Measurements from ENCODE around the gene COL17A1. TPM values are rescaled to one million over a fixed set of nuclear protein-coding genes. Genes with fewer than 3 reads are reported as not detected.

Gene COL17A1
- total RNA-seq, 1 experiment from 2014 or later = 514 TPM

- peaks cover 92% of the 10 kb centered on the region for H3K36me3 Mint-ChIP-seq (ENCODE audit: insufficient read depth, unreplicated experiment)
- DNase-seq (ENCODE audit: unreplicated experiment) = no peak
- H3K9me3 Mint-ChIP-seq (ENCODE audit: unreplicated experiment) = no peaks in the 10 kb centered on the region
- H3K4me3 Mint-ChIP-seq (ENCODE audit: unreplicated experiment) = no peak overlapping the region
- H3K27me3 Mint-ChIP-seq (ENCODE audit: insufficient read depth, unreplicated experiment) = no peaks in the 10 kb centered on the region
- ChIA-PET CTCF (interaction anchor here (1.1 kb wide), 3 partner anchors 13 to 83 kb away, joined by 3 to 4 read pairs (median 3); no protein-coding TSS in a partner anchor), POLR2A (interaction anchor here (0.5 to 1.8 kb wide), 6 partner anchors 10 to 79 kb away, joined by 3 to 6 read pairs (median 4); no protein-coding TSS in a partner anchor)
- H3K27ac Mint-ChIP-seq (ENCODE audit: low read depth, unreplicated experiment) = no peak overlapping the region
- no TSS peak for BruUV-seq (replicated peaks)
- TF ChIP-seq, protein P1, sequence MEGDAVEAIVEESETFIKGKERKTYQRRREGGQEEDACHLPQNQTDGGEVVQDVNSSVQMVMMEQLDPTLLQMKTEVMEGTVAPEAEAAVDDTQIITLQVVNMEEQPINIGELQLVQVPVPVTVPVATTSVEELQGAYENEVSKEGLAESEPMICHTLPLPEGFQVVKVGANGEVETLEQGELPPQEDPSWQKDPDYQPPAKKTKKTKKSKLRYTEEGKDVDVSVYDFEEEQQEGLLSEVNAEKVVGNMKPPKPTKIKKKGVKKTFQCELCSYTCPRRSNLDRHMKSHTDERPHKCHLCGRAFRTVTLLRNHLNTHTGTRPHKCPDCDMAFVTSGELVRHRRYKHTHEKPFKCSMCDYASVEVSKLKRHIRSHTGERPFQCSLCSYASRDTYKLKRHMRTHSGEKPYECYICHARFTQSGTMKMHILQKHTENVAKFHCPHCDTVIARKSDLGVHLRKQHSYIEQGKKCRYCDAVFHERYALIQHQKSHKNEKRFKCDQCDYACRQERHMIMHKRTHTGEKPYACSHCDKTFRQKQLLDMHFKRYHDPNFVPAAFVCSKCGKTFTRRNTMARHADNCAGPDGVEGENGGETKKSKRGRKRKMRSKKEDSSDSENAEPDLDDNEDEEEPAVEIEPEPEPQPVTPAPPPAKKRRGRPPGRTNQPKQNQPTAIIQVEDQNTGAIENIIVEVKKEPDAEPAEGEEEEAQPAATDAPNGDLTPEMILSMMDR (IDR thresholded peaks at IDR 0.05; ENCODE audit: unreplicated experiment) = no peak
- no peaks in the 10 kb centered on the region for H3K4me1 Mint-ChIP-seq (ENCODE audit: insufficient read depth, unreplicated experiment)
- intact Hi-C loops (cut with micrococcal nuclease) = no loop called here
Observed at GRCh38 chr10:104041891-104042535, 43.7 kb downstream of the COL17A1 start.

- DNase-seq (ENCODE audit: unreplicated experiment) = no peak
- CTCF ChIA-PET = interaction anchor here (1.0 to 1.1 kb wide), 5 partner anchors 10 to 83 kb away, joined by 3 to 4 read pairs (median 3); no protein-coding TSS in a partner anchor
- POLR2A ChIA-PET = interaction anchor here (0.5 to 1.8 kb wide), 7 partner anchors 9 to 140 kb away, joined by 3 to 6 read pairs (median 3); no protein-coding TSS in a partner anchor
- TF ChIP-seq, protein P1 (IDR thresholded peaks at IDR 0.05; ENCODE audit: unreplicated experiment) = no peak
- peaks cover 93% of the 10 kb centered on the region for H3K36me3 Mint-ChIP-seq (ENCODE audit: insufficient read depth, unreplicated experiment)
- no peak overlapping the region for H3K27ac Mint-ChIP-seq (ENCODE audit: low read depth, unreplicated experiment)
- BruUV-seq (replicated peaks) = no TSS peak
- no peaks in the 10 kb centered on the region for H3K27me3 Mint-ChIP-seq (ENCODE audit: insufficient read depth, unreplicated experiment)
- H3K4me3 Mint-ChIP-seq (ENCODE audit: unreplicated experiment) = no peak overlapping the region
- H3K9me3 Mint-ChIP-seq (ENCODE audit: unreplicated experiment) = no peaks in the 10 kb centered on the region
- intact Hi-C loops (cut with micrococcal nuclease) = no loop called here
- H3K4me1 Mint-ChIP-seq (ENCODE audit: insufficient read depth, unreplicated experiment) = no peaks in the 10 kb centered on the region
Observed at GRCh38 chr10:104040862-104041789, 44.6 kb downstream of the COL17A1 start.

DNA sequence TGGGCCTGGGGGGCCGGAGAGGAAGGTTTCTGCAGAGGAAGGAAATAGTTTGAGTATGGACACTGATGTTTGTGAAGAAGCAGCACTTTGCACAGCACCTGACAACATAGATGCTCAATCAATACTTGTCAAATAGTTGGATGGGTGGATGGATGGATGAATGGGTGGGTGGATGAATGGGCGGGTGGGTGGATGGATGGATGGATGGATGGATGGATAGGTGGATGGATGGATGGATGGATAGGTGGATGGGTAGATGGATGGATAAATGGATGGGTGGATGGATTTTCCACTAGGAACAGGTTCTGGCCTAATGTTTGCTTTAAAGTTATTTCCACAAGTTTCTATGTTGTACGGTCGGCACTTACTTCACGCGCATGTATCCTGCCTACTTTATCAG, 45.3 kb downstream of the COL17A1 start:
- ChIA-PET CTCF (interaction anchor here (1.0 kb wide), 1 partner anchor 15 kb away, joined by 3 read pairs; no protein-coding TSS in a partner anchor), POLR2A (interaction anchor here (0.7 to 1.8 kb wide), 3 partner anchors 9 to 20 kb away, joined by 3 to 4 read pairs (median 3); no protein-coding TSS in a partner anchor)
- TF ChIP-seq, protein P1 (IDR thresholded peaks at IDR 0.05; ENCODE audit: unreplicated experiment) = no peak
- BruUV-seq (replicated peaks) = no TSS peak
- H3K27ac Mint-ChIP-seq (ENCODE audit: low read depth, unreplicated experiment) = peak overlapping the region; percentile 27
- H3K4me1 Mint-ChIP-seq (ENCODE audit: insufficient read depth, unreplicated experiment) = no peaks in the 10 kb centered on the region
- H3K27me3 Mint-ChIP-seq (ENCODE audit: insufficient read depth, unreplicated experiment) = no peaks in the 10 kb centered on the region
- no peaks in the 10 kb centered on the region for H3K9me3 Mint-ChIP-seq (ENCODE audit: unreplicated experiment)
- DNase-seq (ENCODE audit: unreplicated experiment) = no peak
- intact Hi-C loops (cut with micrococcal nuclease) = no loop called here
- no peak overlapping the region for H3K4me3 Mint-ChIP-seq (ENCODE audit: unreplicated experiment)
- peaks cover 93% of the 10 kb centered on the region for H3K36me3 Mint-ChIP-seq (ENCODE audit: insufficient read depth, unreplicated experiment)
